Upper lobe of right lung (tissue), 1 donor: ENCODE measurements around the gene ADAMTSL5. TPM values are rescaled to one million over a fixed set of nuclear protein-coding genes. Genes with fewer than 3 reads are reported as not detected.

ENCODE experiments used
- ATAC-seq: fragments of 200-7000 bp; cut with Tn5 transposase; one replicate; pipeline ENCODE4 v1.9.1; 2020; ENCODE audit warnings: mild to moderate bottlenecking, moderate library complexity
- DNase-seq: peaks from one replicate; pipeline ENCODE4 v3.0.0-alpha.2; 2020
- H3K27ac ChIP-seq: fragments of 200-600 bp; one replicate; pipeline ENCODE4 v1.8.0; 2022
- H3K27me3 ChIP-seq: fragments of 200-600 bp; one replicate; pipeline ENCODE4 v1.8.0; 2022; ENCODE audit warnings: mild to moderate bottlenecking
- H3K36me3 ChIP-seq: fragments of 200-600 bp; one replicate; pipeline ENCODE4 v1.8.0; 2022
- H3K4me1 ChIP-seq: fragments of 200-600 bp; one replicate; pipeline ENCODE4 v1.8.0; 2022
- H3K4me3 ChIP-seq: fragments of 200-600 bp; one replicate; pipeline ENCODE4 v1.8.0; 2022; ENCODE audit warnings: mild to moderate bottlenecking
- H3K9me3 ChIP-seq: fragments of 200-600 bp; one replicate; pipeline ENCODE4 v1.8.0; 2022
- intact Hi-C: fragments of 100-400 bp; cut with DNase I; formaldehyde crosslinking; loops from one replicate; pipeline ENCODE4 v1.11.0; 2022
- total RNA-seq: library from RNA; stranded (reverse); fragmentation: NEBNext Ultra II Directional; extraction: Animal tissue kit (Norgen Biotek cat#: 25700); gene quantifications from one replicate; pipeline ENCODE4 v1.2.1, GENCODE V29; 2021
- TF ChIP-seq, protein P1 (sequence below): fragments of 200-600 bp; IDR thresholded peaks from one replicate; pipeline ENCODE4 v1.8.0; 2022; ENCODE audit warnings: antibody characterized with exemption
- donor health status: DM: no; HTN: yes; CAD: no; lungs with severe emphysema.

ADAMTSL5 gene
- total RNA-seq, 1 donor from 2014 or later: 4.8 TPM

DNA sequence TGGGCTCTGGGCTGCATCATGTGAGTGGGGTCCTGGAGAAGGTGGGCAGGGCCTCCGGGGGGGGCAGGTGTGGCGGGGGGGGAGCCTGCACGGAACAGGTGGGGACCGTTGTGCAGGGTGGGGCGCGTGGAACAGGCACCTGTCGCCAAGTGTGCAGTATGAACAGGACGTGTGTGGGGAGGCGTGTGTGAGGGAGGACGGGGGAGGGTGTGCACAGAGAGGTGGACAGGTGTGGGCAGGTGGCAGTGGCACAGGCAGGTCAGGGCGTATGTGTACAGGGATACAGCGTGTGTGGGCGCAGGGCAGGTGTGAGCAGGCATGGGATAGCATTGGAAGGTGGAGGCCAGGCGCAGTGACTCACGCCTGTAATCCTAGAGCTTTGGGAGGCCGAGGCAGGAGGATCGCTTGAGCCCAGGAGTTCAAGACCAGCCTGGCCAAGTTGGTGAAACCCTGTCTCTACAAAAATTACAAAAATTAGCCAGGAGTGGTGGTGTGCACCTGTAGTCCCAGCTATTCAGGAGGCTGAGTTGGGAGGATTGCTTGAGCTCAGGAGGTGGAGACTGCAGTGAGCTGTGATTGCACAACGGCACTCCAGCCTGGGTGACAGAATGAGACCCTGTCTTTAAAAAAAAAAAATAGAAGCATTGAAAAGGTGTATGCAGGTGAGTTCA lies 14.3 kb upstream of the ADAMTSL5 start:
- Histone ChIP-seq H3K27ac (no peak overlapping the region), H3K9me3 (no peaks in the 10 kb centered on the region), H3K4me1 (no peaks in the 10 kb centered on the region), H3K27me3 (peaks cover 64% of the 10 kb centered on the region), H3K4me3 (no peak overlapping the region), H3K36me3 (no peaks in the 10 kb centered on the region)
- ATAC-seq (no peak), DNase-seq (no peak)
- intact Hi-C loops: no loop called here
- TF ChIP-seq, protein P1, sequence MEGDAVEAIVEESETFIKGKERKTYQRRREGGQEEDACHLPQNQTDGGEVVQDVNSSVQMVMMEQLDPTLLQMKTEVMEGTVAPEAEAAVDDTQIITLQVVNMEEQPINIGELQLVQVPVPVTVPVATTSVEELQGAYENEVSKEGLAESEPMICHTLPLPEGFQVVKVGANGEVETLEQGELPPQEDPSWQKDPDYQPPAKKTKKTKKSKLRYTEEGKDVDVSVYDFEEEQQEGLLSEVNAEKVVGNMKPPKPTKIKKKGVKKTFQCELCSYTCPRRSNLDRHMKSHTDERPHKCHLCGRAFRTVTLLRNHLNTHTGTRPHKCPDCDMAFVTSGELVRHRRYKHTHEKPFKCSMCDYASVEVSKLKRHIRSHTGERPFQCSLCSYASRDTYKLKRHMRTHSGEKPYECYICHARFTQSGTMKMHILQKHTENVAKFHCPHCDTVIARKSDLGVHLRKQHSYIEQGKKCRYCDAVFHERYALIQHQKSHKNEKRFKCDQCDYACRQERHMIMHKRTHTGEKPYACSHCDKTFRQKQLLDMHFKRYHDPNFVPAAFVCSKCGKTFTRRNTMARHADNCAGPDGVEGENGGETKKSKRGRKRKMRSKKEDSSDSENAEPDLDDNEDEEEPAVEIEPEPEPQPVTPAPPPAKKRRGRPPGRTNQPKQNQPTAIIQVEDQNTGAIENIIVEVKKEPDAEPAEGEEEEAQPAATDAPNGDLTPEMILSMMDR: no peak

DNA sequence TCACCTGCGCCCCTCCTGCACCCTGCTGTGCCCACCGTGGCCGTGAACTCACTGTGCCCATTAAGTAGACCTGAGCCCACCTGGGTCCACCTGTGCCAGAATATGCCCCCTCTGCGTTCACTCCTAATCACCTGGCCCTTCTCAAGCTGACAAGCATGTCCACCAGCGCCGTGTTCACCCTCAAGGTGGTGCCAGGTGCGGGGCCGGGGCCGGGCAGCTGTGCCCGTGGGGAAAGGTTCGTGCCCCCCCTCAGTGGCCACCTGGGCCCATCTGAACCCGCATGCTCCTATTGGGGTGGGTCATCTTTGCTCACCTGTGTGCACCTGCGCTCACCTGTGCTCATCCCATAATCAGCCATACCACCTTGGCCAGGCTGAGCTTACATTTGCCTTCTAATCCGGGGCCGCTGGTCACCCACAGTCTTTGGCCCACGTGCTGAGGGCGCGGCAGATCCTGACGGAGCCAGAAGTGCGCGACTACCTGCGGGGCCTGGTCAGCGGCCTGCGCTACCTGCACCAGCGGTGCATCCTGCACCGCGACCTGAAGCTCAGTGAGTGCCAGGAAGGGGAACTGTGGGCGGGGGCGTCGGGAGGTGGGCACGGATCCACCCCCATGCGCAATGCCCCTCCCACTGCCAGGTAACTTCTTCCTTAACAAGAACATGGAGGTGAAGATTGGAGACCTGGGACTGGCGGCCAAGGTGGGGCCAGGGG lies 13.4 kb upstream of the ADAMTSL5 start:
- DNase-seq: no peak
- peaks cover 55% of the 10 kb centered on the region for H3K27me3 ChIP-seq
- intact Hi-C loops: no loop called here
- no peaks in the 10 kb centered on the region for H3K4me1 ChIP-seq
- no peak overlapping the region for H3K27ac ChIP-seq
- no peaks in the 10 kb centered on the region for H3K9me3 ChIP-seq
- ATAC-seq: no peak
- H3K4me3 ChIP-seq: no peak overlapping the region
- H3K36me3 ChIP-seq: no peaks in the 10 kb centered on the region
- TF ChIP-seq, protein P1: no peak

DNA sequence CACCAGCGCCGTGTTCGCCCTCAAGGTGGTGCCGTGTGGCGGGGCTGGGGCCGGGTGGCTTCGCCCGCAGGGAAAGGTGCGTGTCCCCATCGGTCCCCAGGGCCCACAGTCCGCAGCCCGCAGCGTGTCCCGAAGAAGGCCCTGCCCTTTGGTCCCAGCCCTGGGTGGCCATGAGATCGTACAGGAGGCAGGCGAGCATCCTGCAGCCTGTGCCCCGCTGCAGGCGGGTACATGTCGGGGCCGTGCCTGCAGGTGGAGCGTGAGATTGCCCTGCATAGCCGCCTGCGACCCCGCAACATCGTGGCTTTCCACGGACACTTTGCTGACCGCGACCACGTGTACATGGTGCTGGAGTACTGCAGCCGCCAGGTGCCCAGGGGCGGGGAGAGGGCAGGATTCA lies 12.5 kb upstream of the ADAMTSL5 start:
- Histone ChIP-seq H3K36me3 (no peaks in the 10 kb centered on the region), H3K27me3 (peaks cover 55% of the 10 kb centered on the region), H3K27ac (no peak overlapping the region), H3K4me1 (no peaks in the 10 kb centered on the region), H3K9me3 (no peaks in the 10 kb centered on the region), H3K4me3 (no peak overlapping the region)
- intact Hi-C loops: no loop called here
- TF ChIP-seq, protein P1: no peak
- no peak for ATAC-seq
- no peak for DNase-seq

DNA sequence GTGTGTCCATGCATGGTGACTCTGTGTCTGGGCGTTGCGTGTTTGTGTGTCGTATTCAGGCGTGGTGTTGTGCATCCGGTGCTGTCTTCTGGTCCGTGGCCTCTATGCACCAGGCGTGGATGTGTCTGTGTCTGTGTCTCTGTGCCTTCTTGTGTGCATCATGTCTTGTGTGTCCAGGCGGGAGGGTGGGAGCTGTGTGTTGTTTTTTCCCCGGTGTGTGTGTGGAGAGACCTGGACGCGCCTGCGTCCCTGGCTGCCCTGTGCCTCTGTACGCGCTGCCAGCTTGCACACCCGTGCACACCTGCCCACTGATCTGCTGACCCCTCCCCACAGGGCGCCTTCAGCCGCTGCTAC lies 12.1 kb upstream of the ADAMTSL5 start:
- ATAC-seq: no peak
- Histone ChIP-seq H3K36me3 (no peaks in the 10 kb centered on the region), H3K27ac (no peak overlapping the region), H3K9me3 (no peaks in the 10 kb centered on the region), H3K4me1 (no peaks in the 10 kb centered on the region), H3K27me3 (peaks cover 55% of the 10 kb centered on the region), H3K4me3 (no peak overlapping the region)
- intact Hi-C loops: no loop called here
- TF ChIP-seq, protein P1: no peak
- no peak for DNase-seq

DNA sequence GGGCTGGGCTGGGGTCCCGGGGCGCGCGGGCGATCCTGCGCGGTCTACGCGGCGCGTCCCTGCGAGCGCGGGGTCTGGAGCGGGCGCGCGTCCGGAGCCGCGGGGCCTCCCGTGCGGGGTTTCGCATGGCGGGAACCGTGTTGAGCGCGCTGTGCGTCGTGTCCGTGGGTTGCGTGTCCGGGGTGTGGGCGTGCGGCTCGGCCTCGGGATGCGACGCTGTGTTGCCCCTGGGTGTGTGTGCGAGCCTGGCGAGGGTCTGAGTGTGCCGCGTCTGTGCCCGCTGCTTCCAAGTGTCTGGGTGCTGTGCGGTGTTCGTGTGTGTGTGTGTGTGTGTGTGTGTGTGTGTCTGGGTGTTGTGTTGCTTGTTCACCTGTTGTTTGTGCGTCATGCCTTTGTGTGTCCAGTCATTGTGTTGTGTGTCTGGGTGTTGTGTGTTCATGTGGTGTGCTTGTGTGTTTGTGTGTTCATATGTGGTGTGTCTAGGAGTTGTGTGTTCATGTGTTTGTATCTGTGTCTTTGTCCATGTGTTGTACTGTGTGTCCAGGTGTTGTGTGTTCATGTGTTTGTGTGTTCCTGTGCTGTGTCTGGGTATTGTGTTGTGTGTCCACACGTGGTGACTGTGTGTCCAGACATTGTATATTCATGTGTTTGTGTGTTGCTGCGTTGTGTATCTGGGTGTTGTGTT lies 11.6 kb upstream of the ADAMTSL5 start:
- no peak overlapping the region for H3K27ac ChIP-seq
- no peaks in the 10 kb centered on the region for H3K36me3 ChIP-seq
- DNase-seq: no peak
- H3K27me3 ChIP-seq: peaks cover 53% of the 10 kb centered on the region
- H3K4me3 ChIP-seq: no peak overlapping the region
- no peak for ATAC-seq
- TF ChIP-seq, protein P1: no peak
- intact Hi-C loops: no loop called here
- no peaks in the 10 kb centered on the region for H3K4me1 ChIP-seq
- no peaks in the 10 kb centered on the region for H3K9me3 ChIP-seq
